HCT116 (cell line): ENCODE results near the gene PSG5. TPM values are rescaled to one million over a fixed set of nuclear protein-coding genes. Genes with fewer than 3 reads are reported as not detected.
"Not testable (repeated sequence)": the region's sequence is repeated elsewhere in the genome, so short reads cannot be mapped to it uniquely, and the experiment has no call there.

Experiments used
- ATAC-seq: fragments of 200-7000 bp; cut with Tn5 transposase; 2 replicates; pipeline ENCODE4 v1.9.1; 2020; ENCODE audit warnings: mild to moderate bottlenecking, moderate library complexity
- BruUV-seq: library from RNA; stranded (reverse); fragments of 400-500 nt; replicated peaks from 2 replicates; lab custom pipeline; 2021; lab: Mats Ljungman, UMichigan
- CTCF ChIA-PET: fragments of 300-600 bp; sonication (Branson Sonifier 250); formaldehyde crosslinking; loops from one replicate; lab custom pipeline; 2021; ENCODE audit warnings: antibody characterized with exemption; lab: Charles Lee
- POLR2A ChIA-PET: fragments of 300-600, 350-600 bp; sonication (Branson Sonifier 250); formaldehyde crosslinking; loops from one replicate; lab custom pipeline; 2021; ENCODE audit warnings: antibody characterized with exemption; lab: Charles Lee
- RAD21 ChIA-PET, 2 experiments: fragments of 300-600 bp; sonication (Branson Sonifier 250); formaldehyde crosslinking; loops; one replicate each; lab custom pipeline; 2023; ENCODE audit warnings: low total read pairs in 2 of 2; ENCODE audit not compliant: uncharacterized antibody in 2 of 2, unreplicated experiment in 2 of 2, low non-redundant PET in 1 of 2; lab: Charles Lee
- DNase-seq: peaks from one replicate; pipeline ENCODE4 v3.0.0-alpha.2; 2010; ENCODE audit warnings: low read depth, low spot score
- H2AFZ ChIP-seq: fragments of 200-600 bp; shearing (Covaris generic), sonication (generic); 2 replicates; pipeline ENCODE4 v1.6.1; 2017; ENCODE audit warnings: low read depth, mixed run types, mixed read lengths, antibody characterized with exemption, low read length; ENCODE audit not compliant: poor library complexity, severe bottlenecking
- H3K27ac ChIP-seq: 2 replicates; pipeline ENCODE4 v1.5.1; 2012; ENCODE audit warnings: low read depth, low read length
- H3K27me3 ChIP-seq: fragments of 200-600 bp; sonication (generic); 2 replicates; pipeline ENCODE4 v1.6.1; 2016; ENCODE audit warnings: mixed run types, low read length, mixed read lengths; ENCODE audit not compliant: insufficient read depth
- H3K36me3 ChIP-seq, 2 experiments: fragments of 200-500 bp in 1 of 2; fragments of 200-600 bp in 1 of 2; sonication (Bioruptor generic) in 1 of 2; sonication (generic) in 1 of 2; 2 replicates each; pipeline versions ENCODE4 v1.5.1 to v1.6.1; 2014 to 2016; ENCODE audit warnings: low read length in 2 of 2, inconsistent platforms in 1 of 2, mixed read lengths in 1 of 2, mixed run types in 1 of 2; ENCODE audit not compliant: insufficient read depth in 2 of 2, control insufficient read depth in 1 of 2
- H3K4me1 ChIP-seq, 2 experiments: fragments of 200-600 bp in 1 of 2; sonication (generic) in 1 of 2; 2 replicates each; pipeline versions ENCODE4 v1.5.1 to v1.6.1; 2012 to 2017; ENCODE audit warnings: low read length in 2 of 2, inconsistent platforms in 1 of 2, mild to moderate bottlenecking in 1 of 2, mixed read lengths in 1 of 2, mixed run types in 1 of 2, moderate library complexity in 1 of 2; ENCODE audit not compliant: insufficient read depth in 2 of 2, control insufficient read depth in 1 of 2
- H3K4me2 ChIP-seq: fragments of 200-600 bp; sonication (generic); 2 replicates; pipeline ENCODE4 v1.6.1; 2017; ENCODE audit warnings: mixed run types, low read length, mixed read lengths
- H3K4me3 ChIP-seq, 2 experiments: fragments of 200-600 bp in 1 of 2; sonication (generic) in 1 of 2; replicated peaks in 1 of 2; 2 replicates each; pipeline ENCODE4 v1.5.1; 2011 to 2016; ENCODE audit warnings: low read length in 2 of 2, control low read depth in 1 of 2, low read depth in 1 of 2, mild to moderate bottlenecking in 1 of 2, mixed read lengths in 1 of 2, mixed run types in 1 of 2
- H3K79me2 ChIP-seq: fragments of 200-600 bp; sonication (generic); 2 replicates; pipeline ENCODE4 v1.6.1; 2017; ENCODE audit warnings: mild to moderate bottlenecking, mixed run types, low read length, moderate library complexity, mixed read lengths; ENCODE audit not compliant: insufficient read depth
- H3K9ac ChIP-seq: fragments of 200-600 bp; sonication (generic); 2 replicates; pipeline ENCODE4 v1.6.1; 2016; ENCODE audit warnings: low read length, mixed read lengths
- H3K9me2 ChIP-seq: fragments of 200-600 bp; sonication (generic), shearing (Covaris generic); 2 replicates; pipeline ENCODE4 v1.6.1; 2017; ENCODE audit warnings: mixed run types, mild to moderate bottlenecking, moderate library complexity; ENCODE audit not compliant: insufficient read depth
- H3K9me3 ChIP-seq, 2 experiments: fragments of 200-500 bp in 1 of 2; fragments of 200-600 bp in 1 of 2; sonication (Bioruptor generic) in 1 of 2; sonication (generic) in 1 of 2; 2 replicates each; pipeline ENCODE4 v1.6.1; 2014 to 2017; ENCODE audit warnings: low read length in 2 of 2, mixed read lengths in 2 of 2, inconsistent platforms in 1 of 2, low read depth in 1 of 2, mild to moderate bottlenecking in 1 of 2, mixed run types in 1 of 2, moderate library complexity in 1 of 2; ENCODE audit not compliant: control insufficient read depth in 1 of 2, insufficient read depth in 1 of 2
- H4K20me1 ChIP-seq: fragments of 200-600 bp; sonication (generic), shearing (Covaris generic); 2 replicates; pipeline ENCODE4 v1.6.1; 2017; ENCODE audit warnings: mixed run types, mild to moderate bottlenecking, moderate library complexity; ENCODE audit not compliant: insufficient read depth
- CTCF ChIP-seq, 3 experiments: fragments of 200-600 bp in 1 of 3; sonication (generic) in 1 of 3; IDR thresholded peaks in 2 of 3; conservative IDR thresholded peaks in 1 of 3; 2 replicates each; pipeline ENCODE4 v1.5.1; 2012 to 2017; ENCODE audit warnings: low read depth in 2 of 3, low read length in 2 of 3, antibody characterized with exemption in 1 of 3, borderline replicate concordance in 1 of 3, control low read depth in 1 of 3, mild to moderate bottlenecking in 1 of 3, mixed read lengths in 1 of 3, mixed run types in 1 of 3, moderate library complexity in 1 of 3; ENCODE audit not compliant: insufficient read depth in 1 of 3
- RAD21 ChIP-seq: IDR thresholded peaks from 2 replicates; pipeline ENCODE4 v1.6.1; 2012; ENCODE audit warnings: low read depth, mild to moderate bottlenecking
- intact Hi-C: fragments of 100-400 bp; cut with micrococcal nuclease; formaldehyde crosslinking; loops from 2 replicates; pipeline ENCODE4 v1.10.0; 2022
- total RNA-seq: library from RNA; stranded (reverse); gene quantifications from one replicate; pipeline ENCODE4 v1.2.1, GENCODE V29; 2021; ENCODE audit not compliant: unreplicated experiment

PSG5 gene
- total RNA-seq, 1 experiment from 2014 or later, result not detected

- ATAC-seq, POLR2A ChIA-PET, H3K27me3 ChIP-seq, intact Hi-C loops, BruUV-seq, H3K27ac ChIP-seq, H3K4me3 ChIP-seq, H2AFZ ChIP-seq, H3K9ac ChIP-seq, H4K20me1 ChIP-seq, H3K36me3 ChIP-seq, H3K79me2 ChIP-seq, RAD21 ChIA-PET, H3K9me3 ChIP-seq, H3K4me2 ChIP-seq, H3K9me2 ChIP-seq, DNase-seq, CTCF ChIA-PET: not testable (repeated sequence)
- peaks cover 3 to 12% of the 10 kb centered on the region in 2 experiments; a peak in 3 of 4 replicates for H3K4me1 ChIP-seq
- peak in 2 of 3 experiments; percentile 33 to 51; a peak in 2 of 6 replicates for TF ChIP-seq CTCF (IDR thresholded peaks at IDR 0.05 in 2 of 3, conservative IDR thresholded peaks at IDR 0.05 in 1 of 3; ENCODE audit: borderline replicate concordance in 1 of 3, insufficient read depth in 1 of 3, low read depth in 2 of 3, low read length in 2 of 3)
- TF ChIP-seq RAD21, result peak; percentile 3; the same call in 1 of the 2 replicates
Observed at GRCh38 chr19:43179569-43180147, 6.7 kb downstream of the PSG5 start.

GRCh38 chr19:43178577-43178976, 7.8 kb downstream of the PSG5 start:
- H3K9me3 ChIP-seq, H3K36me3 ChIP-seq, intact Hi-C loops, RAD21 ChIA-PET, CTCF ChIA-PET, H3K4me2 ChIP-seq, H3K9ac ChIP-seq, POLR2A ChIA-PET, ATAC-seq, H3K27ac ChIP-seq, H3K9me2 ChIP-seq, BruUV-seq, H3K4me3 ChIP-seq, H3K27me3 ChIP-seq, H4K20me1 ChIP-seq, H2AFZ ChIP-seq, DNase-seq, H3K79me2 ChIP-seq: not testable (repeated sequence)
- H3K4me1 ChIP-seq, result peaks cover 3 to 12% of the 10 kb centered on the region in 2 experiments; a peak in 3 of 4 replicates

DNA sequence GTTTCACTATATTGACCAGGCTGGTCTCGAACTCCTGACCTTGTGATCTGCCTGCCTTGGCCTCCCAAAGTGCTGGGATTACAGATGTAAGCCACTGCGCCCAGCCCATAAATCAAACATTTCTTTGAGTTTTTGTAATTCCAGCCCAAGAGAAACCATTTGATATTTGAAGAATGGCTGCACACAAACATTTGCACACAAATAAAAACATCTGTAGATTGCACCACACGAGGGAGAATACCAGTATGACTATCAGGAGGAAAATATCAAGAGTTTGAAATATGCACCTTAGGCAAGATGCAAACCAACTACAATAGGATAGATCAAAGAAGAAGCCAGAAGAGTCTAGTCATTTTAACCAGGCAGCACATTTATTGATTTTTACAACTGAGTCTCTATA, 20.4 kb downstream of the PSG5 start:
- H3K27me3 ChIP-seq, H2AFZ ChIP-seq, POLR2A ChIA-PET, intact Hi-C loops, RAD21 ChIA-PET, H3K9ac ChIP-seq, H4K20me1 ChIP-seq, CTCF ChIA-PET, H3K4me2 ChIP-seq, H3K9me3 ChIP-seq, H3K27ac ChIP-seq, BruUV-seq, H3K36me3 ChIP-seq, H3K4me3 ChIP-seq, ATAC-seq, H3K79me2 ChIP-seq, DNase-seq, H3K9me2 ChIP-seq, H3K4me1 ChIP-seq: not testable (repeated sequence)

DNA sequence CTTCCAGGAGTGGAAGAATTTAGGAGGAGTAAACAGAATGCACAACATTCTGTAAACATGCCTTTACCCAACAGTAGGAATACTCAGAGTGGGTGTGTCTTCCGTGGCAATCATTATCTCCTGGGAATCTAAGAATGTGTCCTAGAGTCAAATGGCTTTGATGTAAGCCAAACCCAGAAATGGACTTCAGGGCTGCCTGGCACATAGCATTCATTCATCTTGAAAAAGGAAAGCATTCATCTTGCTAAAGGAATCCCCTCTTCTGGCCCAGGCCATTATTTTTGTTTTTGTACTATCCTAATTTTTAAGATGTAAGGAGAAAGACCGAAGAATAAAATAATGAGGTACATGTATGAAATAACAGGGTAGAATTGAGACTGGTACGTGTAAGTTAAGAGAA, 23.2 kb downstream of the PSG5 start:
- BruUV-seq, H2AFZ ChIP-seq, H3K9me2 ChIP-seq, intact Hi-C loops, H3K9ac ChIP-seq, ATAC-seq, H3K36me3 ChIP-seq, CTCF ChIA-PET, H3K27ac ChIP-seq, H3K4me1 ChIP-seq, H3K4me3 ChIP-seq, DNase-seq, H3K4me2 ChIP-seq, POLR2A ChIA-PET, H3K79me2 ChIP-seq, H4K20me1 ChIP-seq, RAD21 ChIA-PET, H3K27me3 ChIP-seq, H3K9me3 ChIP-seq: not testable (repeated sequence)
